HG03457 (cell line): Measurements from ENCODE around the gene MNAT1.
"Not testable (repeated sequence)": the region's sequence is repeated elsewhere in the genome, so short reads cannot be mapped to it uniquely, and the experiment has no call there.

ENCODE experiments used
- ATAC-seq: cut with Tn5 transposase; IDR thresholded peaks from one replicate; pipeline ENCODE4 v1.9.1; 2021; ENCODE audit warnings: moderate number of reproducible peaks; ENCODE audit not compliant: unreplicated experiment

The MNAT1 gene

GRCh38 chr14:60800409-60800808 is 65.8 kb downstream of the MNAT1 start:
- no peak for ATAC-seq

GRCh38 chr14:60803871-60804270 is 69.3 kb downstream of the MNAT1 start:
- ATAC-seq: no peak

GRCh38 chr14:60805841-60806430 is 71.4 kb downstream of the MNAT1 start:
- ATAC-seq: no peak

- no peak for ATAC-seq
Measured at GRCh38 chr14:60807247-60807646, 72.7 kb downstream of the MNAT1 start.

- no peak for ATAC-seq
Measured at GRCh38 chr14:60807971-60808370, 73.4 kb downstream of the MNAT1 start.

GRCh38 chr14:60812987-60813386 is 78.4 kb downstream of the MNAT1 start:
- ATAC-seq: no peak

- peak; percentile 84 for ATAC-seq
Measured at GRCh38 chr14:60815371-60815770, 80.8 kb downstream of the MNAT1 start.

- no peak for ATAC-seq
Measured at GRCh38 chr14:60817113-60817512, 82.6 kb downstream of the MNAT1 start.

- ATAC-seq: no peak
Measured at GRCh38 chr14:60819575-60819974, 85.0 kb downstream of the MNAT1 start.

- ATAC-seq: no peak
Measured at GRCh38 chr14:60838601-60839000, 104.0 kb downstream of the MNAT1 start.

- no peak for ATAC-seq
Measured at GRCh38 chr14:60839057-60839456, 104.5 kb downstream of the MNAT1 start.

- ATAC-seq: no peak
Measured at GRCh38 chr14:60839657-60840056, 105.1 kb downstream of the MNAT1 start.

- ATAC-seq: no peak
Measured at GRCh38 chr14:60840313-60840712, 105.8 kb downstream of the MNAT1 start.

- ATAC-seq: peak; percentile 88
Measured at GRCh38 chr14:60845523-60845922, 111.0 kb downstream of the MNAT1 start.

- ATAC-seq: no peak
Measured at GRCh38 chr14:60848066-60848465, 113.5 kb downstream of the MNAT1 start.

- not testable (repeated sequence) for ATAC-seq
Measured at GRCh38 chr14:60851692-60852091, 117.1 kb downstream of the MNAT1 start.

GRCh38 chr14:60856111-60856510 is 121.5 kb downstream of the MNAT1 start:
- ATAC-seq: no peak

GRCh38 chr14:60859525-60859924 is 125.0 kb downstream of the MNAT1 start:
- ATAC-seq: no peak

- ATAC-seq: no peak
Measured at GRCh38 chr14:60861545-60862140, 127.1 kb downstream of the MNAT1 start.

- no peak for ATAC-seq
Measured at GRCh38 chr14:60862283-60862682, 127.7 kb downstream of the MNAT1 start.

GRCh38 chr14:60863249-60863648 is 128.7 kb downstream of the MNAT1 start:
- no peak for ATAC-seq

GRCh38 chr14:60865378-60866127 is 131.0 kb downstream of the MNAT1 start:
- no peak for ATAC-seq
